ENCODE data around the gene DSCAML1.

- TF ChIP-seq EZH2 (IDR thresholded peaks at IDR 0.05; ENCODE audit: borderline replicate concordance, low read length) (no peak), CTCF (IDR thresholded peaks at IDR 0.05; ENCODE audit: low read length) (no peak)
These were observed 248.1 kb downstream of the DSCAML1 start for GRCh38 chr11:117548876-117549275.

Measured in OCI-LY1 (cell line).